WTC11 (cell line): ENCODE results near the gene FLT3. TPM values are rescaled to one million over a fixed set of nuclear protein-coding genes. Genes with fewer than 3 reads are reported as not detected.

Experiments used
- ATAC-seq: fragments of 200-7000 bp; cut with Tn5 transposase; 2 replicates; pipeline ENCODE4 v1.10.0; 2021; ENCODE audit warnings: mild to moderate bottlenecking, moderate library complexity
- CTCF ChIA-PET: fragments of 300-600 bp; sonication (Branson Sonifier 250); formaldehyde crosslinking; loops from one replicate; lab custom pipeline; 2021; ENCODE audit warnings: antibody characterized with exemption; lab: Charles Lee
- POLR2A ChIA-PET: fragments of 350-600 bp; sonication (Branson Sonifier 250); formaldehyde crosslinking; loops from one replicate; lab custom pipeline; 2021; ENCODE audit warnings: antibody characterized with exemption; lab: Charles Lee
- DNase-seq: peaks from one replicate; pipeline ENCODE4 v3.0.0; 2021; ENCODE audit warnings: low spot score
- H3K27ac Mint-ChIP-seq: 2 replicates; pipeline ENCODE4 v1.8.0; 2021; ENCODE audit warnings: mixed read lengths
- H3K27me3 Mint-ChIP-seq: 2 replicates; pipeline ENCODE4 v1.8.0; 2021; ENCODE audit warnings: low read depth, mild to moderate bottlenecking, moderate library complexity, mixed read lengths
- H3K36me3 Mint-ChIP-seq: 2 replicates; pipeline ENCODE4 v1.8.0; 2021; ENCODE audit warnings: mixed read lengths
- H3K4me1 Mint-ChIP-seq: 2 replicates; pipeline ENCODE4 v1.8.0; 2022; ENCODE audit warnings: mixed read lengths
- H3K4me3 Mint-ChIP-seq: 2 replicates; pipeline ENCODE4 v1.8.0; 2021; ENCODE audit warnings: mild to moderate bottlenecking, moderate library complexity, mixed read lengths
- H3K9me3 Mint-ChIP-seq: 2 replicates; pipeline ENCODE4 v1.8.0; 2021; ENCODE audit warnings: mixed read lengths
- CREB1 ChIP-seq: sonication (generic); formaldehyde crosslinking; IDR thresholded peaks from 2 replicates; pipeline ENCODE4 v1.8.0; 2023; ENCODE audit warnings: mild to moderate bottlenecking, missing genetic modification reagents
- CREM ChIP-seq: sonication (generic); formaldehyde crosslinking; IDR thresholded peaks from 2 replicates; pipeline ENCODE4 v1.8.1; 2022; ENCODE audit warnings: mild to moderate bottlenecking, missing genetic modification reagents, moderate library complexity
- ESRRA ChIP-seq: sonication (generic); formaldehyde crosslinking; IDR thresholded peaks from 2 replicates; pipeline ENCODE4 v1.8.1; 2022; ENCODE audit warnings: mild to moderate bottlenecking, missing genetic modification reagents, borderline replicate concordance
- FOXK1 ChIP-seq: sonication (generic); formaldehyde crosslinking; IDR thresholded peaks from 2 replicates; pipeline ENCODE4 v1.8.0; 2022; ENCODE audit warnings: mild to moderate bottlenecking, moderate library complexity, missing genetic modification reagents
- FOXP1 ChIP-seq: sonication (generic); formaldehyde crosslinking; IDR thresholded peaks from 2 replicates; pipeline ENCODE4 v1.8.0; 2022; ENCODE audit warnings: missing genetic modification reagents, mild to moderate bottlenecking, moderate library complexity, borderline replicate concordance
- IRF2 ChIP-seq: sonication (generic); formaldehyde crosslinking; IDR thresholded peaks from 2 replicates; pipeline ENCODE4 v1.8.0; 2022; ENCODE audit warnings: low read depth, missing genetic modification reagents, borderline replicate concordance
- JUN ChIP-seq: sonication (generic); formaldehyde crosslinking; IDR thresholded peaks from 2 replicates; pipeline ENCODE4 v1.8.0; 2023; ENCODE audit warnings: mild to moderate bottlenecking, missing genetic modification reagents
- MYBL2 ChIP-seq: sonication (generic); formaldehyde crosslinking; IDR thresholded peaks from 2 replicates; pipeline ENCODE4 v1.8.1; 2023; ENCODE audit warnings: mild to moderate bottlenecking, moderate library complexity, missing genetic modification reagents
- NFATC4 ChIP-seq: fragments of 250-450 bp; sonication (Bioruptor Pico); IDR thresholded peaks from 2 replicates; pipeline ENCODE4 v1.9.0; 2021; ENCODE audit warnings: mild to moderate bottlenecking
- SP1 ChIP-seq: sonication (generic); formaldehyde crosslinking; conservative IDR thresholded peaks from 2 replicates; pipeline ENCODE4 v1.8.1; 2022; ENCODE audit warnings: missing genetic modification reagents
- ZNF121 ChIP-seq: sonication (generic); formaldehyde crosslinking; IDR thresholded peaks from 2 replicates; pipeline ENCODE4 v1.8.0; 2023; ENCODE audit warnings: missing genetic modification reagents
- total RNA-seq: library from RNA; stranded (reverse); gene quantifications from 3 replicates; pipeline ENCODE4 v1.2.3, GENCODE V29; 2021
- TF ChIP-seq, protein P1 (sequence below): sonication (generic); formaldehyde crosslinking; IDR thresholded peaks from 2 replicates; pipeline ENCODE4 v1.8.0; 2023; ENCODE audit warnings: mild to moderate bottlenecking, missing genetic modification reagents
- TF ChIP-seq, protein P2 (sequence below): sonication (generic); formaldehyde crosslinking; IDR thresholded peaks from 2 replicates; pipeline ENCODE4 v1.8.1; 2023; ENCODE audit warnings: mild to moderate bottlenecking, moderate library complexity, missing genetic modification reagents
- TF ChIP-seq, protein P3 (sequence below): sonication (generic); formaldehyde crosslinking; IDR thresholded peaks from 2 replicates; pipeline ENCODE4 v1.8.1; 2022; ENCODE audit warnings: low read depth, mild to moderate bottlenecking, moderate library complexity, missing genetic modification reagents, borderline replicate concordance
- TF ChIP-seq, protein P4 (sequence below): sonication (generic); formaldehyde crosslinking; IDR thresholded peaks from 2 replicates; pipeline ENCODE4 v1.8.0; 2022; ENCODE audit warnings: mild to moderate bottlenecking, missing genetic modification reagents
- TF ChIP-seq, protein P5 (sequence below): sonication (generic); formaldehyde crosslinking; IDR thresholded peaks from 2 replicates; pipeline ENCODE4 v1.8.0; 2022; ENCODE audit warnings: mild to moderate bottlenecking, missing genetic modification reagents
- TF ChIP-seq, protein P6 (sequence below): sonication (generic); formaldehyde crosslinking; conservative IDR thresholded peaks from 2 replicates; pipeline ENCODE4 v1.8.1; 2022; ENCODE audit warnings: mild to moderate bottlenecking, missing genetic modification reagents
- TF ChIP-seq, protein P7 (sequence below): fragments of 250-450 bp; sonication (Bioruptor Pico); IDR thresholded peaks from 2 replicates; pipeline ENCODE4 v1.9.0; 2021; ENCODE audit warnings: mild to moderate bottlenecking, borderline replicate concordance

Gene FLT3
- total RNA-seq, 1 experiment from 2014 or later, result 0.15 TPM

DNA sequence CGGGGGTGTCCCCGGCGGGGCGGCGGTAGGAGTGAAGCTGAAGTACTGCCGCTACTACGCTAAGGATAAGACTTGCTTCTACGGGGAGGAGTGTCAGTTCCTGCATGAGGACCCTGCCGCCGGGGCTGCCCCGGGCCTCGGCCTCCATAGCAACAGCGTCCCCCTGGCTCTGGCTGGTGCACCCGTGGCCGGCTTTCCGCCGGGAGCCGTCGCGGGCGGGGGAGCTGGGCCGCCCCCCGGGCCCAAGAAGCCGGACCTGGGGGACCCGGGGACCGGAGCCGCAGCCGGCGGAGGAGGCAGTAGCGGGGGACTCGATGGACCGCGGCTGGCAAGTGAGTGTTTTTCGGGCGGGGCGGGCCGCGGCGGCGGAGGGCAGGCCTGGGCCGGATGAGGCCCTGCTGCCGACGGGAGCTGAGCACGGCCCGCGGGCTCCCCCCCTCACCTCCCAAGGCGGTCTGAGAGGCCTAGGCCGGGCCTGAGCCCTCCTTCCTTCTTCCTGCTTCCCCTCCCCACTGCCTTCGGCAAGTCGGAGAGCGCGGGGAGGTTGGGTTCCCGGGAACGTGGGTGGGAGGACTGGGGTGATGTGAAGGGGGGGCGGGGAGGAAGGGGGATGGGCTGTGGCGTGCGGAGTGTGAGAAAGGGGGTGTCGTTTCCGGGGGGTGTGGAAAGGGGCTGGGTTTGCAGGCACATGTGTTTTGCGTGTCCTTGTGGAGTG, 38.5 kb upstream of the FLT3 start (continued):
- no peak for TF ChIP-seq IRF2 (CRISPR knock-in tag)
- TF ChIP-seq, protein P1, sequence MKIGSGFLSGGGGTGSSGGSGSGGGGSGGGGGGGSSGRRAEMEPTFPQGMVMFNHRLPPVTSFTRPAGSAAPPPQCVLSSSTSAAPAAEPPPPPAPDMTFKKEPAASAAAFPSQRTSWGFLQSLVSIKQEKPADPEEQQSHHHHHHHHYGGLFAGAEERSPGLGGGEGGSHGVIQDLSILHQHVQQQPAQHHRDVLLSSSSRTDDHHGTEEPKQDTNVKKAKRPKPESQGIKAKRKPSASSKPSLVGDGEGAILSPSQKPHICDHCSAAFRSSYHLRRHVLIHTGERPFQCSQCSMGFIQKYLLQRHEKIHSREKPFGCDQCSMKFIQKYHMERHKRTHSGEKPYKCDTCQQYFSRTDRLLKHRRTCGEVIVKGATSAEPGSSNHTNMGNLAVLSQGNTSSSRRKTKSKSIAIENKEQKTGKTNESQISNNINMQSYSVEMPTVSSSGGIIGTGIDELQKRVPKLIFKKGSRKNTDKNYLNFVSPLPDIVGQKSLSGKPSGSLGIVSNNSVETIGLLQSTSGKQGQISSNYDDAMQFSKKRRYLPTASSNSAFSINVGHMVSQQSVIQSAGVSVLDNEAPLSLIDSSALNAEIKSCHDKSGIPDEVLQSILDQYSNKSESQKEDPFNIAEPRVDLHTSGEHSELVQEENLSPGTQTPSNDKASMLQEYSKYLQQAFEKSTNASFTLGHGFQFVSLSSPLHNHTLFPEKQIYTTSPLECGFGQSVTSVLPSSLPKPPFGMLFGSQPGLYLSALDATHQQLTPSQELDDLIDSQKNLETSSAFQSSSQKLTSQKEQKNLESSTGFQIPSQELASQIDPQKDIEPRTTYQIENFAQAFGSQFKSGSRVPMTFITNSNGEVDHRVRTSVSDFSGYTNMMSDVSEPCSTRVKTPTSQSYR (CRISPR knock-in tag), result no peak
- TF ChIP-seq, protein P2, sequence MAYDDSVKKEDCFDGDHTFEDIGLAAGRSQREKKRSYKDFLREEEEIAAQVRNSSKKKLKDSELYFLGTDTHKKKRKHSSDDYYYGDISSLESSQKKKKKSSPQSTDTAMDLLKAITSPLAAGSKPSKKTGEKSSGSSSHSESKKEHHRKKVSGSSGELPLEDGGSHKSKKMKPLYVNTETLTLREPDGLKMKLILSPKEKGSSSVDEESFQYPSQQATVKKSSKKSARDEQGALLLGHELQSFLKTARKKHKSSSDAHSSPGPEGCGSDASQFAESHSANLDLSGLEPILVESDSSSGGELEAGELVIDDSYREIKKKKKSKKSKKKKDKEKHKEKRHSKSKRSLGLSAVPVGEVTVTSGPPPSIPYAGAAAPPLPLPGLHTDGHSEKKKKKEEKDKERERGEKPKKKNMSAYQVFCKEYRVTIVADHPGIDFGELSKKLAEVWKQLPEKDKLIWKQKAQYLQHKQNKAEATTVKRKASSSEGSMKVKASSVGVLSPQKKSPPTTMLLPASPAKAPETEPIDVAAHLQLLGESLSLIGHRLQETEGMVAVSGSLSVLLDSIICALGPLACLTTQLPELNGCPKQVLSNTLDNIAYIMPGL (CRISPR knock-in tag), result no peak
- no peak for TF ChIP-seq ESRRA
- TF ChIP-seq, protein P3, sequence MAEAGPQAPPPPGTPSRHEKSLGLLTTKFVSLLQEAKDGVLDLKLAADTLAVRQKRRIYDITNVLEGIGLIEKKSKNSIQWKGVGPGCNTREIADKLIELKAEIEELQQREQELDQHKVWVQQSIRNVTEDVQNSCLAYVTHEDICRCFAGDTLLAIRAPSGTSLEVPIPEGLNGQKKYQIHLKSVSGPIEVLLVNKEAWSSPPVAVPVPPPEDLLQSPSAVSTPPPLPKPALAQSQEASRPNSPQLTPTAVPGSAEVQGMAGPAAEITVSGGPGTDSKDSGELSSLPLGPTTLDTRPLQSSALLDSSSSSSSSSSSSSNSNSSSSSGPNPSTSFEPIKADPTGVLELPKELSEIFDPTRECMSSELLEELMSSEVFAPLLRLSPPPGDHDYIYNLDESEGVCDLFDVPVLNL (CRISPR knock-in tag), result no peak
- TF ChIP-seq, protein P4, sequence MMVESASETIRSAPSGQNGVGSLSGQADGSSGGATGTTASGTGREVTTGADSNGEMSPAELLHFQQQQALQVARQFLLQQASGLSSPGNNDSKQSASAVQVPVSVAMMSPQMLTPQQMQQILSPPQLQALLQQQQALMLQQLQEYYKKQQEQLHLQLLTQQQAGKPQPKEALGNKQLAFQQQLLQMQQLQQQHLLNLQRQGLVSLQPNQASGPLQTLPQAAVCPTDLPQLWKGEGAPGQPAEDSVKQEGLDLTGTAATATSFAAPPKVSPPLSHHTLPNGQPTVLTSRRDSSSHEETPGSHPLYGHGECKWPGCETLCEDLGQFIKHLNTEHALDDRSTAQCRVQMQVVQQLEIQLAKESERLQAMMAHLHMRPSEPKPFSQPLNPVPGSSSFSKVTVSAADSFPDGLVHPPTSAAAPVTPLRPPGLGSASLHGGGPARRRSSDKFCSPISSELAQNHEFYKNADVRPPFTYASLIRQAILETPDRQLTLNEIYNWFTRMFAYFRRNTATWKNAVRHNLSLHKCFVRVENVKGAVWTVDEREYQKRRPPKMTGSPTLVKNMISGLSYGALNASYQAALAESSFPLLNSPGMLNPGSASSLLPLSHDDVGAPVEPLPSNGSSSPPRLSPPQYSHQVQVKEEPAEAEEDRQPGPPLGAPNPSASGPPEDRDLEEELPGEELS (CRISPR knock-in tag), result peak; percentile 31; the same call in 1 of the 2 replicates
- TF ChIP-seq NFATC4 (CRISPR knock-in tag), result no peak

DNA sequence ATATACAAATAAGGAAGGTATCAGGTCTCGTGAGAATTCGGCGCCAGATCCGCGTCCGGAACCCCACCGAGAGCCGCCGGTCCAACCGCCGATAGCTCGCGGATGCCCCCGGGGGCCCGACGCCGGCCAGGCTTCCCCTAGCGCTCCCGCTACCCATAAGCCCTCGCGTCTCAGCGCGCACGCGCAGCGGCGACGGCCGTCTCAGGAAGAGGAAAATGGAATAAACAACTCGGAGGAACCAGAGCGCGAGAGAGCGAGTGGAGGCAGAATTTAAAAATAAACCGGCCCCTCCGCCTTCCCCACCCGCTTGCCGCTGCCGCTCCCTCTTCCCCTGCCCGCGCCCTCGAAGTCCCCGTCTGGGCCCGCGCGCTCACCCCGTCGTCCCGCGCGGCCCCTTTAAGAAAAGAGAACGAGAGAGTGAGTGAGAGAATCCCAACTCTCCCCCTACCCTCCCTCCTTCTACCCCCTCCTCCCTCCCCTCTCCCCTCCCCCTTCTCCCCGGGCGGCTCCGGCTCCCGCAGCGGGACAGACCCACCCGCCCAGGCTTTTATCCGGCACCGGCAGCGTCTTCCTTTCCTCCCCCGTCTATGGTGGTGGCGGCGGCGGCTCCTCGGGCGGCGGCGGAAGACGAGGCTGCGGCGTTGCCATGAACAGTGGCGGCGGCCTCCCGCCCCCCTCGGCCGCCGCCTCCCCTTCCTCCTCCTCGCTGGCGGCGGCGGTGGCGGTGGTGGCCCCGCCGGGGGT, 37.8 kb upstream of the FLT3 start, which contains the start of gene PAN3:
TSS of gene PAN3 (plus strand) at position 534 of the 744 bp plus-strand sequence. CDS start at position 647, 113 bp downstream.
- ATAC-seq, result peak; percentile 59
- peak within 1 kb of the TSS; percentile 97 for H3K27ac Mint-ChIP-seq
- H3K9me3 Mint-ChIP-seq, result no peaks in the 10 kb centered on the region
- H3K4me1 Mint-ChIP-seq, result peaks cover 42% of the 10 kb centered on the region
- peak; percentile 92 for DNase-seq
- H3K27me3 Mint-ChIP-seq, result no peaks in the 10 kb centered on the region; the same call in 1 of the 2 replicates
- POLR2A ChIA-PET, result interaction anchor here (0.7 to 1.0 kb wide), 2 partner anchors 18 to 37 kb away, joined by 3 read pairs; no protein-coding TSS in a partner anchor
- CTCF ChIA-PET, result interaction anchor here (1.0 to 1.2 kb wide), 2 partner anchors 8 to 61 kb away, joined by 3 to 4 read pairs; no protein-coding TSS in a partner anchor
- no peaks in the 10 kb centered on the region for H3K36me3 Mint-ChIP-seq
- peak within 1 kb of the TSS; percentile 83 for H3K4me3 Mint-ChIP-seq
- TF ChIP-seq FOXK1 (CRISPR knock-in tag), result peak; percentile 90
- TF ChIP-seq, protein P5, sequence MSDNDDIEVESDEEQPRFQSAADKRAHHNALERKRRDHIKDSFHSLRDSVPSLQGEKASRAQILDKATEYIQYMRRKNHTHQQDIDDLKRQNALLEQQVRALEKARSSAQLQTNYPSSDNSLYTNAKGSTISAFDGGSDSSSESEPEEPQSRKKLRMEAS (CRISPR knock-in tag), result peak; percentile 67; the same call in 1 of the 2 replicates
- 0 out of 2 replicates have a peak, but pooled peaks have one; percentile 40 for TF ChIP-seq FOXP1 (CRISPR knock-in tag)
- peak; percentile 47; the same call in 1 of the 2 replicates for TF ChIP-seq SP1 (CRISPR knock-in tag)
- TF ChIP-seq ZNF121 (CRISPR knock-in tag), result no peak
- TF ChIP-seq, protein P6, sequence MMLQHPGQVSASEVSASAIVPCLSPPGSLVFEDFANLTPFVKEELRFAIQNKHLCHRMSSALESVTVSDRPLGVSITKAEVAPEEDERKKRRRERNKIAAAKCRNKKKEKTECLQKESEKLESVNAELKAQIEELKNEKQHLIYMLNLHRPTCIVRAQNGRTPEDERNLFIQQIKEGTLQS (CRISPR knock-in tag), result no peak
- TF ChIP-seq JUN (CRISPR knock-in tag), result 0 out of 2 replicates have a peak, but pooled peaks have one; percentile 17
- peak; percentile 75; the same call in 1 of the 2 replicates for TF ChIP-seq MYBL2 (CRISPR knock-in tag)
- 0 out of 2 replicates have a peak, but pooled peaks have one; percentile 37 for TF ChIP-seq CREB1 (CRISPR knock-in tag)
- TF ChIP-seq CREM (CRISPR knock-in tag), result no peak
- TF ChIP-seq, protein P7, sequence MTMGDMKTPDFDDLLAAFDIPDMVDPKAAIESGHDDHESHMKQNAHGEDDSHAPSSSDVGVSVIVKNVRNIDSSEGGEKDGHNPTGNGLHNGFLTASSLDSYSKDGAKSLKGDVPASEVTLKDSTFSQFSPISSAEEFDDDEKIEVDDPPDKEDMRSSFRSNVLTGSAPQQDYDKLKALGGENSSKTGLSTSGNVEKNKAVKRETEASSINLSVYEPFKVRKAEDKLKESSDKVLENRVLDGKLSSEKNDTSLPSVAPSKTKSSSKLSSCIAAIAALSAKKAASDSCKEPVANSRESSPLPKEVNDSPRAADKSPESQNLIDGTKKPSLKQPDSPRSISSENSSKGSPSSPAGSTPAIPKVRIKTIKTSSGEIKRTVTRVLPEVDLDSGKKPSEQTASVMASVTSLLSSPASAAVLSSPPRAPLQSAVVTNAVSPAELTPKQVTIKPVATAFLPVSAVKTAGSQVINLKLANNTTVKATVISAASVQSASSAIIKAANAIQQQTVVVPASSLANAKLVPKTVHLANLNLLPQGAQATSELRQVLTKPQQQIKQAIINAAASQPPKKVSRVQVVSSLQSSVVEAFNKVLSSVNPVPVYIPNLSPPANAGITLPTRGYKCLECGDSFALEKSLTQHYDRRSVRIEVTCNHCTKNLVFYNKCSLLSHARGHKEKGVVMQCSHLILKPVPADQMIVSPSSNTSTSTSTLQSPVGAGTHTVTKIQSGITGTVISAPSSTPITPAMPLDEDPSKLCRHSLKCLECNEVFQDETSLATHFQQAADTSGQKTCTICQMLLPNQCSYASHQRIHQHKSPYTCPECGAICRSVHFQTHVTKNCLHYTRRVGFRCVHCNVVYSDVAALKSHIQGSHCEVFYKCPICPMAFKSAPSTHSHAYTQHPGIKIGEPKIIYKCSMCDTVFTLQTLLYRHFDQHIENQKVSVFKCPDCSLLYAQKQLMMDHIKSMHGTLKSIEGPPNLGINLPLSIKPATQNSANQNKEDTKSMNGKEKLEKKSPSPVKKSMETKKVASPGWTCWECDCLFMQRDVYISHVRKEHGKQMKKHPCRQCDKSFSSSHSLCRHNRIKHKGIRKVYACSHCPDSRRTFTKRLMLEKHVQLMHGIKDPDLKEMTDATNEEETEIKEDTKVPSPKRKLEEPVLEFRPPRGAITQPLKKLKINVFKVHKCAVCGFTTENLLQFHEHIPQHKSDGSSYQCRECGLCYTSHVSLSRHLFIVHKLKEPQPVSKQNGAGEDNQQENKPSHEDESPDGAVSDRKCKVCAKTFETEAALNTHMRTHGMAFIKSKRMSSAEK (CRISPR knock-in tag), result no peak
